ENCODE data around the gene UCN2.

UCN2 gene

DNA sequence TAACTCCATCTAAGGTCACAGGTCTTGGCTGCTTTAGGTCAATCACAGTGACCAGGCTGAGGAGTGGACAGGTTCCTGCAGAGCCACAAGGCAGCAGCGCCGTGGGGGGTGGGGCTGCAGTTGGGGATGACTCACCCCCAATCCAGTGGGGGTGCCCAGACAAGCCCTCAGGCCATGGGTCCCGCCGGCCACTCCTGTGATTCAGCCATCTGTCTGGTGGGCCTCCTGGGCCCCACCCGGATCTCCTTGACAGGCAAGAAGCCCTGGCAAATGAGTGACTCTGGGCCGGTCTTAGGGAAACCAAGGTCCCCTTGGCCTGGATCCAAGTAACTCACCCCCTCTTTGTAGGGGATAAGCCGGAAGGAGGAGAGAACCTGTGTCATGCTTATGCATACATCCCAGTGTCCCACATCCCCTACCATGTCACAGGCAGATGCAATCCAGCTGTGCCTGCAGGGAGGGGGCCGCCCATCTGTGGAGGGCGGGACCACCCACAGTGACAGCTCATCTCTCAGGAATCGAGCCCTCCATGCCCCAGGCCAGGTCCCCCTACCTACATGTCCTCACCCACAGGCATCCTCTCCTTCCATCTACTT lies 32.0 kb upstream of the UCN2 start:
- TF ChIP-seq, protein P1, sequence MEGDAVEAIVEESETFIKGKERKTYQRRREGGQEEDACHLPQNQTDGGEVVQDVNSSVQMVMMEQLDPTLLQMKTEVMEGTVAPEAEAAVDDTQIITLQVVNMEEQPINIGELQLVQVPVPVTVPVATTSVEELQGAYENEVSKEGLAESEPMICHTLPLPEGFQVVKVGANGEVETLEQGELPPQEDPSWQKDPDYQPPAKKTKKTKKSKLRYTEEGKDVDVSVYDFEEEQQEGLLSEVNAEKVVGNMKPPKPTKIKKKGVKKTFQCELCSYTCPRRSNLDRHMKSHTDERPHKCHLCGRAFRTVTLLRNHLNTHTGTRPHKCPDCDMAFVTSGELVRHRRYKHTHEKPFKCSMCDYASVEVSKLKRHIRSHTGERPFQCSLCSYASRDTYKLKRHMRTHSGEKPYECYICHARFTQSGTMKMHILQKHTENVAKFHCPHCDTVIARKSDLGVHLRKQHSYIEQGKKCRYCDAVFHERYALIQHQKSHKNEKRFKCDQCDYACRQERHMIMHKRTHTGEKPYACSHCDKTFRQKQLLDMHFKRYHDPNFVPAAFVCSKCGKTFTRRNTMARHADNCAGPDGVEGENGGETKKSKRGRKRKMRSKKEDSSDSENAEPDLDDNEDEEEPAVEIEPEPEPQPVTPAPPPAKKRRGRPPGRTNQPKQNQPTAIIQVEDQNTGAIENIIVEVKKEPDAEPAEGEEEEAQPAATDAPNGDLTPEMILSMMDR (IDR thresholded peaks at IDR 0.05; ENCODE audit: low read depth, low read length), result no peak
- H3K4me3 ChIP-seq (ENCODE audit: low read depth, low read length), result peak overlapping the region; percentile 59; the same call in 1 of the 2 replicates

DNA sequence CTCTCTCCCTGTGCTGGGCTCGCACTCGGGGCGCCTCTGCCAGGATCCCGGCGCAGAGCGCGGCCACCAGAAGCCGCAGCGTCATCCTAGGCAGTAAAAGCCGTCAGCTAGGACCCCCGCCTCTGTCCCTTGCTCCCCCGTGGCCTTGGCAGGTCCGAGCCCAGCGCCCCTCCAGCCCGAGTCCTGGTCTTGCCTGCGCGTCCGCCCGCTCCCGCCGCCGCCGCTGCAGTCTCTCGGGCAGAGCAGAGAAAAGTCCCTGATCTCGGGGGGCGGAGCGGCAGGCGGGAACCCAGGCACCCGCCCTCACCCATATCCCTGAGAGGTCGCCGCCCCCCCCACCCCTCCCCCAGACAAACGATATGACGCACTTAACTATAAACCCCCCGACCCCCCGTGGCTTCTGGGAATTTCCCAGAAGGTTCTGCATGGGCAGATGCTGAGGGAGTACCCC lies 31.5 kb upstream of the UCN2 start, which contains the start of gene COL7A1:
Gene COL7A1 (minus strand): TSS at position 255 of the 451 bp plus-strand sequence. CDS start 170 bp downstream, at position 85.
- peak within 1 kb of the TSS; percentile 59 for H3K4me3 ChIP-seq (ENCODE audit: low read depth, low read length)
- TF ChIP-seq, protein P1 (IDR thresholded peaks at IDR 0.05; ENCODE audit: low read depth, low read length), result no peak

DNA sequence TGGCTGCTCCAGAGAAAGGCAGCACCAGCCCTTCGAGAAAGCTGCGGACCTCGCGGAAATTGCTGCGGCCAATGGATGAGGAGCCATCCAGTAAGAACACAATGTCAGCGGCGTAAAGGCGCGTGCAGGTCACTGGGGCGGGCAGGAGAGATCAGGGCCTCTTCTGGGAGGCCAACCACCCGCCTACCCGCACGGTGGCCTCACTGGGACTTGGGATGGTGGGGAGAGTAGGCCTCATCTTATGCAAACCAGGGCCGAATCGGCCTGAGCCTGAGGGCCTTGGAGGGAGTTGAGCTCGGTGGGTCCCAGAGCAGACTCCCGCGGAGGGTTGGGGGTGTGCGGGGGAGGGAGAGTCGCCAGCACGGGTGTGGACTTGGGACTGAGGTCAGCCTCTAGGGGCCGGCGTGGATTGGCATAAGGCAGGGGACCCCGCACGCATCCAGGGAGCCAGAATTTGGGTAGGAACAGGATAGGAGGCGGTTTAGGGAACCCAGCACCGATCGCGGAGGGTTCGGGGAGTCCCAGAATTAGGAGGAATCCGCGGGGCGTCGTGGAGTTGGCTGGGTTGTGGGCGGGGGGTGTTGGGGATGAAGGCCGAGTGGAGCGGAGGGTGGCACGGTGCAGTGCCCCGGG lies 31.0 kb upstream of the UCN2 start:
- TF ChIP-seq, protein P1 (IDR thresholded peaks at IDR 0.05; ENCODE audit: low read depth, low read length), result no peak
- H3K4me3 ChIP-seq (ENCODE audit: low read depth, low read length), result peak overlapping the region; percentile 59

DNA sequence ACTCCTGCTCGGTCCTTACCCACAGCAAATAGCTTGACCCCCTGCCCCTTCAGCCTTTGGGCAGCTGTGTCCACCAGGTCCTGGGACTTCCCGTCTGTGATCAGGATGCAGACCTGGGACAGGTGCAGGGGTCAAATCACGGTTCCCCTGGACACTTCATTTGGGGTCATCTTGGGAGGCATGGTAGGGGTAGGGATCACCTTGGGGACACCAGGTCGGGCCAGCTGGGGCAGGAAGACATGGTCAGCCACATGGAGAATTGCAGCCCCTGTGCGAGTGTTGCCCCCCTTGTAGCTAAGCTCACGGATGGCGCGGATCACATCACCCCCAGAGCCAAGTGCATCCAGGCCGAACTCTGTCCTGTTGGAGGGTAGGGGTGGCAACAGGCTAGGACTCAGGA lies 29.8 kb upstream of the UCN2 start:
- peak overlapping the region; percentile 59; the same call in 1 of the 2 replicates for H3K4me3 ChIP-seq (ENCODE audit: low read depth, low read length)
- TF ChIP-seq, protein P1 (IDR thresholded peaks at IDR 0.05; ENCODE audit: low read depth, low read length), result no peak

DNA sequence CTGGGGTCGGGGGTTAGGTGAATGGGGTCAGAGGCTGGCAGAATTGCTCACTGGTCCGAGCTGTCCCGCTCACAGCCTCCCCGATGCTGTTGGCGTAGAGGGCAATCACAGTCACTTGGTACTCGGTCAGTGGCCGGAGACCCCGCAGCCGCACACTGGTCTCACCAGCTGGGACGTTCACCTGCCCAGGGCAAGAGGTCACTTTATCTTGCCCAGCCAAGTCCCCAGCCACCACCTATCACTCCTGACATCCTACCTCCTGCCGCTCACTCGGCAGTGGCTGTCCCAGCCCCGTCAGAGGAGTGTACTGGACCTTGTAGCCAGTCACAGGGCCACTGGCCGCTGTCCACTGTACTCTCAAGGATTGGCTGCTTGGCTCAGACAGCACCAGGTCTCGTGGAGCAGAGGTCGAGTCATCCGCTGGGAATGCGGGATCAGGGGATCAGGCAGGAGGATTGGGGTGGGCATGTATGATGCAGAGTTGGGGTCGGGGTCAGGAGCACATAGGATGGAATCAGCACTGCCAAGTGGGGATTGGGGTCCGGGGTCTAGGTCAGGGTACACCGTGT lies 29.0 kb upstream of the UCN2 start:
- no peak overlapping the region for H3K4me3 ChIP-seq (ENCODE audit: low read depth, low read length)
- TF ChIP-seq, protein P1 (IDR thresholded peaks at IDR 0.05; ENCODE audit: low read depth, low read length), result no peak

DNA sequence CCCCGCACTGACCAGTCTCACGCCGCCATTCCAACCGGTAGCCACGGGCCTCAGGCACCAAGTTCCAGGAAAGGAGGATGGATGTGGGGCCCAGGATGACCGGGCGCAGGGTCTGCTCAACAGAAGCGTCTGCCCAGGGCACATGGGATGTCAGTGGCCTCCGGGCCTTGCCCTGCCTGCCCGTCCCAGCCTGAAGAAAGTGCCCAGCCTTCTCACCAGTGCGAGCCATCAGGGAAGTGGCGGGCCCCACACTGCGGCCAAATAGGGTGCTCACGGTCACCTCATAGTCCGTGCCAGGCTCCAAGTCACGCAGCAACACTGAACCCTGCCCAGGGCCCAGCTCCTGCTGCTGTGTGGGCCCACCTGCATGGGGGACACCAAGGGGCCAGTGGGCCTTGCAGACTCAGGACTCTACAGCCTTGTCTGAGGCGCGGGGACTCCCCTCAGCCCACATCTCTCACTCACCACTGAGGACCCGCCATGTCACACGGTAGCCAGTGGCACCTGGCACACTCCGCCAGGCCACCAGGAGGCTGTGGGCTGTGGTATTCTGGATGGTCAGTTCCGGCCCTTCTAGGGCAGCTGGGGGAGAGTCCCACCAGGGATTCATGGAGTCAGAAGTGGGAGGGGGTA lies 28.4 kb upstream of the UCN2 start:
- no peak overlapping the region for H3K4me3 ChIP-seq (ENCODE audit: low read depth, low read length)
- TF ChIP-seq, protein P1 (IDR thresholded peaks at IDR 0.05; ENCODE audit: low read depth, low read length), result no peak
